ENCODE data around the gene HTR1A.
A peak's percentile ranks its signal among the peaks of the same experiment; 100 is the strongest.

HTR1A gene

DNA sequence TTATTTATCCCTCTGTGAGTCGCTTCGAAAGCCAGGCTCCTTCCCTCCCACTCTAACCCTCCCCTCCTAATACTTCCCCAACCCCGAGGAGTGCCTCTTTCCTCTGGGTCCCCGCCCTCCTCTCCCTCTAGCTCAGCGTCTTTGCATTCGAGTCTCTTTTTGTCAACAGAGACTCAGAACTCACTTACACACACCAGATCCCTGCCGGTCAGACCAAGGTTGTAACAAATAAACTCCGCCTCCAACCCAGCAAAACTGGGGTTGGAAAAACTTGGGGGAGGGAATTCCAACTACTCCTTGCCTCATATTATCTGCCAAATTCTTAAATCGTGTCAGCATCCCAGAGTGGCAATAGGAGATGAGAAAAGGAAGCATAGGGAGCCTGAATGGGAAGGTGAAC is at the start of gene HTR1A:
HTR1A (minus strand) TSS at position 167 of the 400 bp plus-strand sequence. CDS start 726 bp downstream, outside the sequence.
- DNase-seq (ENCODE audit: low read depth) = no peak

DNA sequence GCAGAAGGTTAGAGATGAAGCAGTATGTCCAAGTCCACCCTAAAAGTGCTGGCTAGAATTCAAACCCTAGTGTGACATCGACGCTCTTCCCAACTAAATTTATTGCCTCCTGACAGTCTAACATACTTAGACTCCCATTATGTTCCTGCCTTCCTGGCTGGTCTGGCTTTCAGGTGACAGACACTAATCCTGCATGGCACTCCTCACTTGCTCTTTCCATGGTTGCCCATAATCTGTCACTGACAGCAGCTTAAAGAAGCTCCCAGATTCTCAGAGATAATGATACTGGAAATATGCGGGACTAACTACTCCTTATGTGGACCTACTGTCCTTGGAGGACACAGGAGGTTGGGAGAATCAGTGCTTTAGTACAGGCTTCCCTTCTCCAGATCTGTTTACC is 41.7 kb upstream of the HTR1A start:
- no peak for DNase-seq (ENCODE audit: low read depth)

DNA sequence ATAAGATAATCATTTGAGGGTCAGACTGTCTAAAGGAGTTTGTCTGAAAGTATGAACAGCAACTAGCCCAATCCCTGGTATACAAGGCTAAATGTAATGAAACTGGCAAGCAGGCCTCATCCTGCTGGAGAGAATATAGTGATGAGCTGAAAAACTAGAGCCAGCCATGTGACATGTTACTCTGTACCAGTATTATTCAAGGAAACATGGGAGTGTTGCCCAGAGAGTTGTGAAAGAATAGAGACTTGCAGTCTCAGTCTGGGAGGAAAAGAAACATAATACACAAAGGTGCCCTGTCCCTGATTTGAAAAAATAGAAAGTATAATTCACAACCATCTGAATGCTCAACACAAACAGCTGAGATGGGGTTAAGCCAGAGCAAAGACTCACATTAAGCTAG is 37.9 kb upstream of the HTR1A start:
- DNase-seq (ENCODE audit: low read depth) = no peak

DNA sequence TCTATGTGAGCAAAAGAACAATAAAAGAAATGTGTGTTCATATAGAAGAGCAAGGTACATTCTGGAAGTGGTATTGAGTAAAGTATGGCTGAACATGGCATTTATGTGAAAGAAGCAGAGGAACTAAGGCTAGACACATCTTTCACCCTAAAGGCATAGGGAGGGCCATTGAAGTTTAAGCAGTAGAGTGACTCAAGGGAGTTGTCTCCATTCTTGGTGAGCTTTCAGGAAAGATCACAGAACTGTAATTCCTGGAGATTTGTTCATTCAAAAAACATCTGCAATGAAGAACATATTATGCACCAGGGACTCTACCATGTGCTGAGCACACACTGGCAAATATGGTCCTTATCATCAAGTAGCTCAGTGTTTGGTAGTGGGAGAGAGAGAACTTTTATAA is 24.8 kb upstream of the HTR1A start:
- DNase-seq (ENCODE audit: low read depth) = no peak

DNA sequence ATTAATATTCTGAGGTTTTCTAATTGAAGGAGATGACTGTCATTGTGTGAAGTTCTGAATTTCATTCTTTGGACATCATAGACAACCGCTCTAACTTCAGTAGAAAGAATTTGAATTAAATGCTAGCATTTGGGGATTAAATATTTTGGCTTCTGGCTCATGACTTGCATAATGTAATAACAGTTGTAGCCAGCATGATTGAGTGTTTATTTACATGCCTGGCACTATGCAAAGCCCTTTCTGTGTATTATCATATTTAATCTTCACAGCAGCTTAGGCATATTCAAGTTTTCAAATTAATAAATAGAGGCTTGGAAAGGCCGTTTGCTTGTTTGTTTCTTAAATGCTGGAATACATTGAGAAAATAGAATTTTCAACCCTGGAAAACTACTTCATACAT is 19.6 kb upstream of the HTR1A start:
- no peak for DNase-seq (ENCODE audit: low read depth)

DNA sequence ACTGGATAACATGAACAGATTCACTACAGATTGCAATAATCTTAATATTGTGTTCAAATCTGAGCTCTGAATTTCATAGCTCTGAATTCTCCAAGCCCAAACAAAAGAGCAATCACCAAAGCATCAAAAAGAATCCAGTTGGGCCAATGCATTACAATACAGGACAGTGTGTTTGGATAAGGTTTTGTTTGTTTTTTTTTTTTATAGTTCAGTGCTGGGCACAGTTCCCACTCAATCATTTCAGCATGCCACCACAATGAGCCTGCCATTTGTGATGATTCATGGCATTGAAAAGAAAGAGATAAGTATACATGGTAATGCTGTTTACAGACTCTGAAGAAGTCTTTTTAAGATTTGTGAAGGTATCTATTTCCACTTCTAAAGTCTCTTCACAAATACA is 1.7 kb upstream of the HTR1A start:
- DNase-seq (ENCODE audit: low read depth) = no peak

DNA sequence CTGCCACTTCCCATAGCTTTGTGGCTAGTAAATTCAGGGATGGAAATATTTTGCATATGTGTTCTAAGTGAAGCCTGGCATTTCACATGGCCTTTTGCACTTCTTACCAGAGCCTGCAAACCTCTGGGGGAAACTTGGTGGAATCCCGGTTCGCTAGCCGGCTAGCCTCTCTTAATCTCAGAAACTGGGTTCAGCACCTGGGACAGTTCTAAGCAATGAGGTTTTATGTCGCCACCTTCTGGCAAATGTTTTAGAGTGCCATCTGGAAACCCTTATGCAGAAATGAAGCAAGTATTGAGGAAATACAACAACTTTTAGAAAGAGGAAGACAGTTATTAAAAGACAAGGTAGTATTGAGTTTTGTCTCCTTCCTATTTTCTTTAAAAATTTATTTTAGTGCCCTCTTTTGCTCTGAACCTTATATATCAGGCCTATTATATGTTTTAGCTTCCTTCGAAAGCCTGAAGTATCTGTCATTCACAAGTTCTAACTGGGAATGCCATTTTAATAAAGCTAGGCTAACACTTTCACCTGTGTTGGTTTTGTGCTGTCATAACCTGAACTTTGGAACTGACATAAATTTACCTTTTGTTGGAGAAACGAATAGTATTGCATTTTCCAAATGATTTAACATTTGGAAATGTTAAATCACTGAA is 963 bp upstream of the HTR1A start:
- DNase-seq (ENCODE audit: low read depth) = peak; percentile 63

DNA sequence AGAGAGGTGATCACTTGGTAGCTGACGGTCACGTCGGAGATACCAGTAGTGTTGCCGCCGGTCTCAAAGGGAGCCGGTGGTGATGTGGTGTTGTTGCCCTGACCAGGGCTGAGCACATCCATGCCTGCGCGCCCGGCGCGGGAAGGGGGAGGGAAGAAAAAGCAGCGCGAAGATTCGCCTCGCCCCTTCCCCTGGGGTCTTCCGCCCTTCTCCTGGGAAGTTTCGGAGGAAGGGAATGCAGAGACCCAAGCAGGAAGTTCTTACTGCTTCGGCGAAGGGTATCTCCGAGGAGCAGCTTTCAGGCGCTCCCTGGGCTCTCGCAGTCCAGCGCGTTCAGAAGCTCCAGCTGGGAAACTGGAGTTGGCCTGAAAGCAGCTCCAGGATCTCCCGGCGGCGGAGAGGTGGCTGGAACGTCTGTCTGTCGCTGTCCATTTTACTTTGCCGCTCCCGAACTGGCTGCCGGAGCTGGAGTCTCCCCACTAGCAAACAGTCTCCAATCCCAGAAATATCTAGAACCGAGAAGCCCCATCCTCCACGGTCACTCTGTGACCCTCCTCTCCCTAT is 565 bp downstream of the HTR1A start:
- DNase-seq (ENCODE audit: low read depth) = no peak

DNA sequence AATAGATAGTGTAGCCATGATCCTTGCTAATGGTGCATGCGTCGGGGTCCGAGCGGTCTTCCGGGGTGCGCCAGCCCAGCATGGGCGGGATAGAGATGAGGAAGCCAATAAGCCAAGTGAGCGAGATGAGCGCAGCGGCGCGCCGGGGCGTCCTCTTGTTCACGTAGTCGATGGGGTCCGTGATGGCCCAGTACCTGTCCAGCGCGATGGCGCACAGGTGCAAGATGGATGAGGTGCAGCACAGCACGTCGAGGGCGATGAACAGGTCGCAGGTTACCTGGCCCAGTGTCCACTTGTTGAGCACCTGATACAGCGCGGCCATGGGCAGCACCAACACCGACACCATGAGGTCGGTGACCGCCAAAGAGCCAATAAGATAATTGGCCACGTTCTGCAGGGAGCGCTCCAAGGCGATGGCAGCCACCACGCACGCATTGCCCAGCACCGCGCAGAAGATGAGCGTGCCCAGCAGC is 1.1 kb downstream of the HTR1A start:
- no peak for DNase-seq (ENCODE audit: low read depth)

DNA sequence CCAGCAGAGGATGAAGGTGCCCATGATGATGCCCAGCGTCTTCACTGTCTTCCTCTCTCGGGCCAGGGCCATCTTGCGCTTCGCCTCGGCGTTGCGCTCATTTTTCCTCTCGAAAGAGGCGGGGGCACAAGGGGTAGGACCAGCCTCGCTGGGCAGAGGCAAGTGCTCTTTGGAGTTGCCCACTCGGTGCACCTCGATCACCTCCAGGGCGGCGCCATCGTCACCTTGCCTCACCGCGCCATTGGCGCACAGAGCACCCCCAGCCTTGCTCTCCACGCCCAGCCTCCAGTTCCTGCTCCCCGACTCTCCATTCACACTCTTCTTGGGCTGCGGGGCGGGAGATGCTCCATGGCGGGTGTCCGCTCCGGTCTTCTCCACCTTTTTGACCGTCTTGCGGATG is 1.6 kb downstream of the HTR1A start:
- DNase-seq (ENCODE audit: low read depth) = no peak

DNA sequence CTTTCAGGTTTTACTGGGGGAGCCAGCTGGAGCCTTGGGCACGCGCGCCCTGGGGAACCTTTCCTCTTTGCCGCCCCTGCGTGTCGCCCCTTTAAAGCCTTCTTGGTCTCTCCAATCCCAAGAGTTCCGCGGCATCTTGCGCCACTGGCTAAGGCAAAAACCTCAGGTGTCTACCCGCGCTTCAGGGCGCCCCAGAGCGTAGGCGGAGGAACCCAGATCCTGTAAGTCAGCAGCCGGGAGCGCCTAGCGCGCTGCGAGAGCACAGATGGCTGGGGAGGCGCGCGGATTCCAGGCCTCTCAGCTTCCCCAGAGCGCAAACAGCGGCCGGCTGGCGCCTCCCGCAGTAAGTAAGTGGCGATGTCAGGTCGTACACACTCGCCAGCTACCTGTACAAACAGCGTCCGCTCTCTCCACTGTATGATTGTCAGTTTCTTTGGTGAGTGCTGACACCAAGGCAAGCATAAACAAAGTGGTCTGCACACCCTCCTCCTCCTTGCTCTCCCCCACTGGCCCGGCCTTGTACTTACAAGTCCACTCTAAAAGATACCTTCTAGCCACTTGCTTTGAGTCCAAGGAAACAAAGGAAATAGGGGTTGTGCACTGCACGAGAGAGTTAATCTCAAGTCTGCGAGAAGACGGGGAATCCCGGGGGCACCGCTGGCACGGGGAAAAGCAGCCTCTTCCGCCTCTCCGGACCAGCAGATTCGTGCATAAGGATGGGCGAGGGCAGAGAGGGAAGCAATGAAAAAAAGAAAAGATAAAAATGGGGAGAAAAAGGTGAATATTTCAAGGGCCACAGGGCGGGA is 2.9 kb downstream of the HTR1A start:
- DNase-seq (ENCODE audit: low read depth) = no peak

DNA sequence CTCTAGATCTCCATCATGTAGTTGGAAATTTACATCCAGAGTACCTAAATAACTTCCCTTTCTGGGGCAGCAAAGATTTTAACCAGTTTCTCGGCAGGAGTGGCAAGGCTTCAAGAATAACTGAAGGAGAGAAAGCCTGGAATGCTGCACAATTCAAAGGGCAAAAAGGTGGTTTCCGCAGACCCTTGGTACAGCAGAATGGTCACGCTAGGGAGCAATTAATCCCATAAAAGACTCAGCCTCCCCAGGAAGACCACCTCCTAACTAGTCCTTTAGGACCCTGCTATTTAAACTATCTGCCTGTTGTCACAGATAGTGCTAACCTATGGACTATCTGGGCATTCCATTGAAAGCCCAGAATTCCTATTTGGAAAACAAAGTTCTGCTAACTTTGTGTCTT is 3.6 kb downstream of the HTR1A start:
- no peak for DNase-seq (ENCODE audit: low read depth)

DNA sequence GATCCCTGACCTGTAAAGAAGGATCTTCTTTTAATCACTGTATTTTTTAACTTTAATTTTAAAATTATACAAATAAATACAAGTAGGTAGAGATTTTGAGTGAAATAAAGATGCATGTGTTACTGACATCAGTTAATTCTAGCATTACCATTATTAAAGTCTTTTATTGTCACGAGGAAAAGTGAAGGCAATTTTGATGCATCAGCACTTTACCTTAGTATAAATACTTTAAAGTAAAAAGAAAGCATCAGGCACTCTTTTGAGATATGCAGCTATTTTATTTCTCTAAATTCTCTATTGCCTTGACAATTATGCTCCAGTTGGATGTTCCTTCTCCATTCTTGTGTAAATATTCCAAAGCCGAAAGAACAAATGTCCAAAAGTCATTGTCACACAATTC is 4.6 kb downstream of the HTR1A start:
- no peak for DNase-seq (ENCODE audit: low read depth)

DNA sequence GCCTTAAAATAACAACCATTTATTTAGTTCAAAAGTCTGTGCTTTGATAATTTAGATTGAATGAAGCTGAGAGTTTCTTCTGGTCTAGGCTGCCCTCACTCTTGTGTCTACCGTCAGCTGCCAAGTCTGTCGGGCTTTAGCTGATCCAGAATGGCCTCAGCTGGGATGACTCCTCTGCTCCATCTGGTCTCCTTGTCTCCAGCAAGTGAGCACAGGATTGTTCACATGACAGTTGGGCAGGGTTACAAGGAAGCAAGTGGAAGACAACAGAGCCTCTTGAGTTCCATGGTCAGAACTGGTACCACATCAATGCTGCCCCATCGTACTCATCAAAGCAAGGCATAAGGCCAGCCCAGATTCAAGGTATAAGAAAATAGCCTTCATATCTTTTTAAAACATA is 9.0 kb downstream of the HTR1A start:
- DNase-seq (ENCODE audit: low read depth) = no peak

DNA sequence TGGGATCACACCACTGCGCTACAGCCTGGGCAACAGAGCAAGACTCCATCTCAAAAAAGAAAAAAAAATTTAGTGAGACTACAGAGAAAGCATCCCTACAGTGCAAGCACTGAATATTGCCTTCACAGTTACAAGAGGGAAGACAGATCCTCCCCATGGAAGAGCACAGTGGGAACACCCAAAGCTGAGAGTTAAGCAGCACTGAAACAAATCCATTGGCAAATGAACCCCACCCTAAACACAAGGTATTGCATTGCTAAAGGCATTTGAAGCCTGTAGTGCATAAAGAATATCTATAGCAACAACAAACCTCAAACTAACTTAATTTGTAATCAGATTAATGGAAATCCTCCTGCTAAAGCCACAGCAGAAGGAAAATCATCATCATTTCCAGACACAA is 27.1 kb downstream of the HTR1A start:
- DNase-seq (ENCODE audit: low read depth) = no peak

DNA sequence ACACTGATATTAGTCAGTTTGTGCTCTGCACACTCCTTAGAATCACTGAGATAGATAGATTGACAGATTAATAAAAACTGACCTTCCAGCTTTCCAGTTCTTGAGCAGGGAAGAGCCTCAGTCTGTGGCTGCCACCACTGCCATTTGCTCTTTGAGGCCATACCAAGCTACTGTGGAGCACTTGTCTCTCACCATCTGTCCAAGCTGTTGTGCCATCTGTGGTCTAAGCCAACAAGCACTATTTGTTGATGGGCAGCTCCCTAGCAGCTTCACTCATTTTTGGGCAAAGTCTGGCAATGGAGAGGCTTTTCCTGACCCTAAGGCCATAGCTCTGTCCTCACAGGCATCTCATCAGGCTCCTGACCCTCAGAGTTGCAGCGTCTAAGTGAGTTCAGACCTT is 30.4 kb downstream of the HTR1A start:
- DNase-seq (ENCODE audit: low read depth) = no peak

DNA sequence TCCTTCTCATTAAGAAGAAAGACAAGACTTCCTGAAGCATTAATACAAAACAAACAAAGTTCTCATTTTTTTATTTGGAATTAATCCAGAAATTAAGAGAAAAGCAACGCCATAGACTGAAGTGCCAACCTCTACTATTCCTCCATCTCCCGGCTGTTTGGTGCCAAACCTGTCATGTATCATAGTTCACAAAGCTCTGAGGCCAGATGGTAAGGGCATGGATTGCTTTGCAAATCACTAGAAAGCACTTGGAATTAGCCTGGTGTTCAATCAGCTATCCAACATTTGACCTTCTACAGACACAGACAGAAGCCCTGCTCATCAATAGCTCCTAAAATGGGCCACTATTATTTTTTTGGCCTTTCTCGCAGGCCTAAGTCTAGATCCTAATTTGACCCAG is 33.8 kb downstream of the HTR1A start:
- DNase-seq (ENCODE audit: low read depth) = no peak

DNA sequence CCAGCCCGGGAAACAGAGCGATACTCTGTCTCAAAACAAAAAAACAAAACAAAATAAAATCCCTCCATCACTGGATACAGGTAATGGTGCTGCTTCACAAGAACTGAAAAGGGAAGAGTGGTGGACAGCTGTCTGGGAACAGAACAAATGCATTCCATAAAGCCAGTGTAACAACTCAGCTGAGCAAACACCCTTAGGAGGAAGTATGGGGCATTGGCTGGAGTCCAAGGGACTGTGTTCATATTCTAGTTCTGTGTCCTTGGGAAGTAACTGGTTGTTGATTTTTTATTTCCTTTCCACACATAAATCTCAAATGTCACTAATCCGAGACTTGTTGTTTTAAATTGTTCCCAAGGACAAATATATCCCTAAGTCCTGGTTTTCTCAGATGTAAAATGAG is 38.3 kb downstream of the HTR1A start:
- DNase-seq (ENCODE audit: low read depth) = no peak

DNA sequence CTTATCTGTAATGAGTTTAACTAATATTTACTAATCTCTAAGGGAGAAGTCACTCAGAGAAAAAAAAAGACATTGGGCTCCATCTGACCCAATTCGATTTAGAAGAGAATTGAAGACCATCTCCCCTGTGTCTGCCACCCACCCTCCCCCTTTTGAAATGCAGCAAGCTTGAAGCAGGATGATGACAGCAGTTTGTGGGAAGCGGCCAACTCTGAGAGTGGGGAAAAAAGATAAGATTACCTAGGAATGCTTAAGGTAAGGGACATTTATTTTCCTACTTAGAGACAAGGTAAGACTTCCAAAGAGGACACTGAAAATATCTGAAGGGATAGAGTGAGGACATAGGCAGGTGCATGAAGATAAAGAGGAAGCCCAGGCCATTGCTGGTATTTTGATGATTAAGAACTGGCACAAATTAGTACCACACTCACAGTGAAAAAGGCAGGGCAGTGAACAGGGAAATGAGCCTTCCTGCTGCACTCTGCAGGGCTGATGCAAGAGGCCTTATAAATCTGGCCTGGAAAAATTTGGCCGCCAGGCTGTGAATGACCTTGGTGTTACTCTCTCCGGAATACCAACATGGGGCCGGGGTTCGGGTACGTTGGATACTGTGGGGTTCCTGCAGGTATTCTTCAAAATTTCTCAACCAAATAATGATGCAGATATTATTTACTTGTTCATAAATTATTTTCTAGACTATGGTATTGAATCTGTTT is 42.3 kb downstream of the HTR1A start:
- no peak for DNase-seq (ENCODE audit: low read depth)

DNA sequence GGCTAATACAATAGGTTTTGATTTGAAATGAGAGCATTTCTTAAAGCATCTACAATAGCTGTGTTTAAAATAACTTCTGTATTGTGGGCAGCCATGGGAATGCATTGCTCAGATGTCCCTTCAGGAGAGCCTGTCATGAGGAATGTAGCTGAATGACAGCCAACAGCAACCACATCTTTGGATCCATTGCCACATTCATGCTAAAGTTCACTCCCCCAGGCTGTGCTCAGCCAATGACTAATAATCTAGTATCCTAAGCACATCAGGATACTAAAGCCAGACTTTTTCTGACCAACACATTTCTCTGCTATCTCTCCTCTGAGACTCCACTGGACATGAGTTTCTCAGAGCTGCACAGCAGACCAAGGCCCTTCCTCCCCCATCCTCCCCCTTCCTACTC is 45.5 kb downstream of the HTR1A start:
- DNase-seq (ENCODE audit: low read depth) = peak; percentile 45

DNA sequence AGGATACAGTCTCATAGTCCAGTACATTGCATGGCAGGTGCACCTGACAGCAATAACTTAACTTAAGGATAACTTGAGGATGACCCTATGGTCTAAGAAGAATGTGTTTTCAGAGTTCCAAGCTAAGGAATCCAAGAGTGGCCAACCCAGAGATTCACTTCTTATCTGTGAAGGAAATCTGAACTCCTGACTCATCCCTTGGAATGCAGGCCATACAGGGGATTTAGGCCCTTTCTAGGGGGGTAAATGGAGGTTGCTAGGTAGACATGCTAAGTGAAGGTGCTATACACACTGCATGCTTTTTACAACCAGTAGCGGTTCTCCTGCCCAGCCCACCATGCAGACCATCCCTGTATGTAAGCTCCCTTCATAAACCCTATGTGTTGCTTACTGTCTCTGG is 50.4 kb downstream of the HTR1A start:
- DNase-seq (ENCODE audit: low read depth) = no peak

Data from stromal cell of bone marrow (primary cell).